Fibroblast of lung (primary cell): ENCODE measurements around the gene UBAP2. TPM values are rescaled to one million over a fixed set of nuclear protein-coding genes. Genes with fewer than 3 reads are reported as not detected.

ENCODE experiments used
- DNase-seq, 2 donors: peaks; one replicate each; pipeline versions ENCODE4 v3.0.0 to v3.0.0-alpha.2; 2010; ENCODE audit warnings: low read depth in 2 of 2
- H2AFZ ChIP-seq: 2 replicates; pipeline ENCODE4 v1.5.1; 2012; ENCODE audit warnings: low read length, control low read depth, inconsistent platforms
- H3K27ac ChIP-seq: 2 replicates; pipeline ENCODE4 v1.5.1; 2011; ENCODE audit warnings: low read length, control low read depth; ENCODE audit not compliant: insufficient read depth
- H3K27me3 ChIP-seq: 2 replicates; pipeline ENCODE4 v1.5.1; 2011; ENCODE audit warnings: mild to moderate bottlenecking, low read length; ENCODE audit not compliant: control insufficient read depth, insufficient read depth
- H3K36me3 ChIP-seq: 2 replicates; pipeline ENCODE4 v1.5.1; 2011; ENCODE audit warnings: low read length; ENCODE audit not compliant: control insufficient read depth, insufficient read depth
- H3K4me1 ChIP-seq: 2 replicates; pipeline ENCODE4 v1.5.1; 2011; ENCODE audit warnings: low read length; ENCODE audit not compliant: control insufficient read depth, insufficient read depth; ENCODE audit errors: extremely low read depth
- H3K4me2 ChIP-seq: 2 replicates; pipeline ENCODE4 v1.5.1; 2011; ENCODE audit warnings: low read length, control low read depth; ENCODE audit not compliant: insufficient read depth; ENCODE audit errors: extremely low read depth
- H3K4me3 ChIP-seq, 4 experiments: fragments of 200-600 bp in 1 of 4; sonication (generic) in 1 of 4; replicated peaks in 1 of 4; 2 replicates each; pipeline ENCODE4 v1.5.1; 2011 to 2016; ENCODE audit warnings: low read length in 4 of 4, low read depth in 3 of 4, mild to moderate bottlenecking in 3 of 4, control low read depth in 2 of 4, inconsistent platforms in 1 of 4, mixed read lengths in 1 of 4; ENCODE audit not compliant: insufficient read depth in 1 of 4; ENCODE audit errors: control extremely low read depth in 1 of 4
- H3K79me2 ChIP-seq: 2 replicates; pipeline ENCODE4 v1.5.1; 2012; ENCODE audit warnings: mild to moderate bottlenecking, low read length, inconsistent platforms; ENCODE audit not compliant: control insufficient read depth, insufficient read depth
- H3K9ac ChIP-seq: 2 replicates; pipeline ENCODE4 v1.5.1; 2011; ENCODE audit warnings: mild to moderate bottlenecking, low read length, control low read depth; ENCODE audit not compliant: insufficient read depth
- H3K9me3 ChIP-seq: 2 replicates; pipeline ENCODE4 v1.5.1; 2012; ENCODE audit warnings: low read depth, low read length; ENCODE audit not compliant: control insufficient read depth, insufficient read depth
- H4K20me1 ChIP-seq: 2 replicates; pipeline ENCODE4 v1.5.1; 2011; ENCODE audit warnings: low read length; ENCODE audit not compliant: control insufficient read depth, insufficient read depth; ENCODE audit errors: extremely low read depth
- CTCF ChIP-seq, 2 donors: IDR thresholded peaks in 1 of 2; conservative IDR thresholded peaks in 1 of 2; 1 replicate in 1 of 2; 2 replicates in 1 of 2; pipeline ENCODE4 v1.5.1; 2011 to 2012; ENCODE audit warnings: low read length in 2 of 2, control low read depth in 1 of 2, inconsistent platforms in 1 of 2, low read depth in 1 of 2, mild to moderate bottlenecking in 1 of 2
- EZH2 ChIP-seq: IDR thresholded peaks from 2 replicates; pipeline ENCODE4 v1.5.1; 2012; ENCODE audit warnings: low read length, control low read depth, mild to moderate bottlenecking; ENCODE audit errors: missing control alignments
- polyA plus RNA-seq, 2 donors: library from polyadenylated mRNA; depleted of rRNA in 1 of 2; stranded (reverse) in 1 of 2; unstranded in 1 of 2; fragments of >200 nt; gene quantifications; 2 replicates each; pipeline ENCODE4 v1.2.1, GENCODE V29; 2011 to 2012; ENCODE audit warnings: missing spikeins in 1 of 2
- total RNA-seq: library from RNA; depleted of rRNA; stranded (reverse); fragments of >200 nt; gene quantifications from 2 replicates; pipeline ENCODE4 v1.2.1, GENCODE V29; 2014

The UBAP2 gene
- total and polyA plus RNA-seq, 2 donors (not counting 1 experiment from before 2014, with no cell fraction given): 10.2 to 20.6 TPM

- H2AFZ ChIP-seq: no peak overlapping the region
- peaks cover 55% of the 10 kb centered on the region for H3K36me3 ChIP-seq
- H3K4me2 ChIP-seq: no peak overlapping the region
- H3K4me1 ChIP-seq: no peaks in the 10 kb centered on the region
- H3K27me3 ChIP-seq: no peaks in the 10 kb centered on the region
- DNase-seq: peak; percentile 41 to 62
- no peak overlapping the region for H3K4me3 ChIP-seq
- no peaks in the 10 kb centered on the region for H3K79me2 ChIP-seq
- H4K20me1 ChIP-seq: no peaks in the 10 kb centered on the region
- no peak overlapping the region for H3K9ac ChIP-seq
- no peak overlapping the region for H3K27ac ChIP-seq
- no peaks in the 10 kb centered on the region for H3K9me3 ChIP-seq
- TF ChIP-seq CTCF (conservative IDR thresholded peaks at IDR 0.05 in 1 of 2, IDR thresholded peaks at IDR 0.05 in 1 of 2; ENCODE audit: low read depth in 1 of 2, low read length in 2 of 2) (peak; percentile 74 to 78), EZH2 (no peak)
Measured at GRCh38 chr9:33924978-33925797, 123.5 kb downstream of the UBAP2 start.

GRCh38 chr9:33923998-33924701 lies 124.5 kb downstream of the UBAP2 start:
- no peak for TF ChIP-seq EZH2
- TF ChIP-seq CTCF (conservative IDR thresholded peaks at IDR 0.05 in 1 of 2, IDR thresholded peaks at IDR 0.05 in 1 of 2; ENCODE audit: low read depth in 1 of 2, low read length in 2 of 2): no peak
- no peaks in the 10 kb centered on the region for H4K20me1 ChIP-seq
- no peak overlapping the region for H2AFZ ChIP-seq
- H3K36me3 ChIP-seq: peaks cover 54% of the 10 kb centered on the region
- H3K9me3 ChIP-seq: no peaks in the 10 kb centered on the region
- no peak overlapping the region for H3K4me3 ChIP-seq
- H3K9ac ChIP-seq: no peak overlapping the region
- DNase-seq: no peak
- no peak overlapping the region for H3K27ac ChIP-seq
- no peaks in the 10 kb centered on the region for H3K79me2 ChIP-seq
- no peaks in the 10 kb centered on the region for H3K27me3 ChIP-seq
- H3K4me1 ChIP-seq: no peaks in the 10 kb centered on the region
- H3K4me2 ChIP-seq: no peak overlapping the region

GRCh38 chr9:33923079-33923478 lies 125.6 kb downstream of the UBAP2 start:
- no peak overlapping the region for H3K9ac ChIP-seq
- no peak overlapping the region for H3K27ac ChIP-seq
- DNase-seq: no peak
- peaks cover 48% of the 10 kb centered on the region for H3K36me3 ChIP-seq
- no peak overlapping the region for H2AFZ ChIP-seq
- no peaks in the 10 kb centered on the region for H3K79me2 ChIP-seq
- no peak overlapping the region for H3K4me3 ChIP-seq
- no peaks in the 10 kb centered on the region for H3K9me3 ChIP-seq
- H3K4me1 ChIP-seq: no peaks in the 10 kb centered on the region
- TF ChIP-seq EZH2: no peak
- no peak for TF ChIP-seq CTCF (conservative IDR thresholded peaks at IDR 0.05 in 1 of 2, IDR thresholded peaks at IDR 0.05 in 1 of 2; ENCODE audit: low read depth in 1 of 2, low read length in 2 of 2)
- no peaks in the 10 kb centered on the region for H4K20me1 ChIP-seq
- no peak overlapping the region for H3K4me2 ChIP-seq
- H3K27me3 ChIP-seq: no peaks in the 10 kb centered on the region
